ENCODE data around the gene WDR81.

GRCh38 chr17:1705004-1705403 lies 19.5 kb upstream of the WDR81 start:
- TF ChIP-seq ELK1 (IDR thresholded peaks at IDR 0.05; ENCODE audit: low read depth, low read length) (no peak), TAF1 (IDR thresholded peaks at IDR 0.05; ENCODE audit: borderline replicate concordance, low read depth, low read length) (no peak), FOXM1 (IDR thresholded peaks at IDR 0.05; ENCODE audit: low read depth, low read length) (no peak), EP300 (IDR thresholded peaks at IDR 0.05; ENCODE audit: borderline replicate concordance in 1 of 2, control insufficient read depth in 1 of 2, low read depth in 2 of 2, low read length in 2 of 2) (no peak), CTCF (IDR thresholded peaks at IDR 0.05 in 2 of 3, conservative IDR thresholded peaks at IDR 0.05 in 1 of 3; ENCODE audit: control insufficient read depth in 2 of 3, extremely low read depth in 1 of 3, insufficient read depth in 1 of 3, low read depth in 3 of 3, low read length in 3 of 3) (no peak), ASH2L (IDR thresholded peaks at IDR 0.05; ENCODE audit: borderline replicate concordance, low read depth) (no peak), POLR2A (IDR thresholded peaks at IDR 0.05; ENCODE audit: low read depth, low read length) (no peak), MAX (IDR thresholded peaks at IDR 0.05; ENCODE audit: low read depth, low read length) (no peak), SREBF2 (IDR thresholded peaks at IDR 0.05; ENCODE audit: low read length) (no peak), NFYB (IDR thresholded peaks at IDR 0.05; ENCODE audit: insufficient read depth, low read depth, low read length) (no peak)

All from GM12878 (cell line).